ENCODE measurements around the gene CUL1. TPM values are rescaled to one million over a fixed set of nuclear protein-coding genes. Genes with fewer than 3 reads are reported as not detected.

Gene CUL1
- total RNA-seq, 1 experiment from 2014 or later, result 72.3 TPM

DNA sequence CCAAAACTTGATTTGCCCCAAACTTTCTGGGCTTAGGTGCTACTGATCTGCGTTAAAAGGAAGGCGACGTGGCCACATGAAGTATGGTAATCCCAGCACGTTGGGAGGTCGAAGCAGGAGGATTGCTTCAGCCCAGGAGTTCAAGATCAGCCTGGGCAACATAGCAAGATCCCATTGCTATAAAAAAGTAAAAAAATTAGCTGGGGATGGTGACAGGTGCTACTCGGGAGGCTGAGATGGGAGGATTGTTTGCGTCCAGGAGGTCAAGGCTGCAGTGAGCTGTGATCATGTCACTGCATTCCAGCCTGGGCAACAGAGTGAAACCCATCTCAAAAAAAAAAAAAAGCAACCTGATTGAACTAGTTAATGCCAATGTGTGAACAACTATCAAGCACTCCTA lies 5.1 kb upstream of the CUL1 start:
- Histone ChIP-seq H3K79me1 (ENCODE audit: insufficient read depth, low read depth, low read length, poor library complexity, severe bottlenecking) (no peaks in the 10 kb centered on the region), H4K5ac (ENCODE audit: insufficient read length, low read depth, low read length) (no peak overlapping the region), H2BK120ac (ENCODE audit: low read depth, low read length, poor library complexity, severe bottlenecking) (no peak overlapping the region), H3K4me1 (ENCODE audit: insufficient read depth, low read length) (peaks cover 3% of the 10 kb centered on the region; the same call in 1 of the 2 replicates), H3K23me2 (ENCODE audit: insufficient read length, low read depth, low read length, poor library complexity, severe bottlenecking) (no peaks in the 10 kb centered on the region), H3K79me2 (ENCODE audit: insufficient read depth, low read length) (no peaks in the 10 kb centered on the region), H3T11ph (ENCODE audit: low read length) (no peak overlapping the region), H3K27ac (ENCODE audit: insufficient read length, low read depth, low read length) (no peak overlapping the region), H2AK5ac (ENCODE audit: insufficient read length, low read length) (no peak overlapping the region), H3K14ac (ENCODE audit: insufficient read depth, low read length) (no peak overlapping the region), H3K27me3 (ENCODE audit: insufficient read depth, low read length) (no peaks in the 10 kb centered on the region), H3K9ac (ENCODE audit: extremely low read depth, insufficient read length, low read length) (no peak overlapping the region), H2BK20ac (ENCODE audit: low read depth, low read length, poor library complexity, severe bottlenecking) (no peak overlapping the region), H3K56ac (ENCODE audit: insufficient read length, low read depth, low read length) (no peak overlapping the region), H4K8ac (replicated peaks; ENCODE audit: insufficient read length, low read depth, low read length) (no peak overlapping the region), H2BK5ac (ENCODE audit: insufficient read length, low read length) (no peak overlapping the region), H3K4ac (ENCODE audit: low read depth, low read length) (no peak overlapping the region), H2AFZ (ENCODE audit: low read length) (no peak overlapping the region), H2BK15ac (ENCODE audit: low read depth, low read length) (no peak overlapping the region), H3K9me3 (ENCODE audit: control insufficient read depth, low read depth, low read length) (no peaks in the 10 kb centered on the region), H3K4me2 (ENCODE audit: insufficient read depth, insufficient read length, low read length) (no peak overlapping the region), H3K23ac (ENCODE audit: insufficient read length, low read depth, low read length) (no peak overlapping the region), H4K20me1 (ENCODE audit: control insufficient read depth, insufficient read depth, insufficient read length) (no peaks in the 10 kb centered on the region), H2BK12ac (ENCODE audit: insufficient read length, low read depth, low read length) (no peak overlapping the region), H3K18ac (ENCODE audit: insufficient read length, low read depth, low read length) (no peak overlapping the region), H4K91ac (ENCODE audit: insufficient read length, low read depth, low read length) (no peak overlapping the region)
- Mint-ChIP-seq H3K4me1 (peaks cover 15 to 17% of the 10 kb centered on the region in 2 experiments), H3K9me3 (no peaks in the 10 kb centered on the region), H3K27ac (no peak overlapping the region), H3K36me3 (ENCODE audit: insufficient read depth in 1 of 3, low read depth in 3 of 3) (0 out of 7 replicates have a peak, but pooled peaks cover 0 to 1% (median 0%) of the 10 kb centered on the region in 3 experiments), H3K27me3 (ENCODE audit: low read depth) (no peaks in the 10 kb centered on the region; the same call in 1 of the 2 replicates), H3K4me3 (no peak overlapping the region)
- no CpG with 5 or more reads among the region's 7 CpGs for WGBS (ENCODE audit: extremely low coverage, insufficient read length, low lambda C conversion rate)
- TF ChIP-seq, protein P1, sequence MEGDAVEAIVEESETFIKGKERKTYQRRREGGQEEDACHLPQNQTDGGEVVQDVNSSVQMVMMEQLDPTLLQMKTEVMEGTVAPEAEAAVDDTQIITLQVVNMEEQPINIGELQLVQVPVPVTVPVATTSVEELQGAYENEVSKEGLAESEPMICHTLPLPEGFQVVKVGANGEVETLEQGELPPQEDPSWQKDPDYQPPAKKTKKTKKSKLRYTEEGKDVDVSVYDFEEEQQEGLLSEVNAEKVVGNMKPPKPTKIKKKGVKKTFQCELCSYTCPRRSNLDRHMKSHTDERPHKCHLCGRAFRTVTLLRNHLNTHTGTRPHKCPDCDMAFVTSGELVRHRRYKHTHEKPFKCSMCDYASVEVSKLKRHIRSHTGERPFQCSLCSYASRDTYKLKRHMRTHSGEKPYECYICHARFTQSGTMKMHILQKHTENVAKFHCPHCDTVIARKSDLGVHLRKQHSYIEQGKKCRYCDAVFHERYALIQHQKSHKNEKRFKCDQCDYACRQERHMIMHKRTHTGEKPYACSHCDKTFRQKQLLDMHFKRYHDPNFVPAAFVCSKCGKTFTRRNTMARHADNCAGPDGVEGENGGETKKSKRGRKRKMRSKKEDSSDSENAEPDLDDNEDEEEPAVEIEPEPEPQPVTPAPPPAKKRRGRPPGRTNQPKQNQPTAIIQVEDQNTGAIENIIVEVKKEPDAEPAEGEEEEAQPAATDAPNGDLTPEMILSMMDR (conservative IDR thresholded peaks at IDR 0.05), result no peak
- no peak for DNase-seq
